ENCODE data around the gene CD300LB.

DNA sequence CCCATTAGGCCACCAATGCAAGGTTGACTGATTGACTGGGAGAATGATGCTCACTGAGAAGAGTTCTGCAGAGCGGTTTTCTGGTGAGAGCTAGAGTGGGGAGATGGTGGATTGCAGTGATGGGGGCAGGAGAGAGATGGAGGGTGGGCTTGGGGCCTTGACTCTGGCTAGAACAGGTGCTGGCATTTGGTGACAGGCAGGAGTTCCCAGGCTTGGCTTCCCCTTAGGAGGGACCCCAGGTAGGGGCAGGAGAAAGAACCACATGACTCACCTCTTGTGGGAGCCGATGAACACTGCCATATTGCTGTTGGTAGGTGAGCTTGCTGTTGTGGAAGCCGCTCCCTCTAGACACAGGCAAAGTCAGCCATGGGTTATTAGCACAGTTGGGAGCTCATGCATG is 8.0 kb downstream of the CD300LB start:
- TF ChIP-seq, protein P1, sequence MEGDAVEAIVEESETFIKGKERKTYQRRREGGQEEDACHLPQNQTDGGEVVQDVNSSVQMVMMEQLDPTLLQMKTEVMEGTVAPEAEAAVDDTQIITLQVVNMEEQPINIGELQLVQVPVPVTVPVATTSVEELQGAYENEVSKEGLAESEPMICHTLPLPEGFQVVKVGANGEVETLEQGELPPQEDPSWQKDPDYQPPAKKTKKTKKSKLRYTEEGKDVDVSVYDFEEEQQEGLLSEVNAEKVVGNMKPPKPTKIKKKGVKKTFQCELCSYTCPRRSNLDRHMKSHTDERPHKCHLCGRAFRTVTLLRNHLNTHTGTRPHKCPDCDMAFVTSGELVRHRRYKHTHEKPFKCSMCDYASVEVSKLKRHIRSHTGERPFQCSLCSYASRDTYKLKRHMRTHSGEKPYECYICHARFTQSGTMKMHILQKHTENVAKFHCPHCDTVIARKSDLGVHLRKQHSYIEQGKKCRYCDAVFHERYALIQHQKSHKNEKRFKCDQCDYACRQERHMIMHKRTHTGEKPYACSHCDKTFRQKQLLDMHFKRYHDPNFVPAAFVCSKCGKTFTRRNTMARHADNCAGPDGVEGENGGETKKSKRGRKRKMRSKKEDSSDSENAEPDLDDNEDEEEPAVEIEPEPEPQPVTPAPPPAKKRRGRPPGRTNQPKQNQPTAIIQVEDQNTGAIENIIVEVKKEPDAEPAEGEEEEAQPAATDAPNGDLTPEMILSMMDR (IDR thresholded peaks at IDR 0.05; ENCODE audit: insufficient read depth, low read length, poor library complexity, severe bottlenecking) = no peak
- no peak for TF ChIP-seq EZH2phosphoT487 (conservative IDR thresholded peaks at IDR 0.05; ENCODE audit: low read length)

Data from SU-DHL-6 (cell line).